Thoracic aorta (tissue), 2 donors: Measurements from ENCODE around the gene ARHGEF33. TPM values are rescaled to one million over a fixed set of nuclear protein-coding genes. Genes with fewer than 3 reads are reported as not detected.
A peak's percentile ranks its signal among the peaks of the same experiment; 100 is the strongest.

Experiments
- ATAC-seq: fragments of 150-250 bp; one replicate; pipeline ENCODE4 v1.8.0; 2017; ENCODE audit warnings: low read depth; ENCODE audit not compliant: insufficient number of reproducible peaks, low FRiP score
- DNase-seq: peaks from one replicate; pipeline ENCODE4 v3.0.0-alpha.2; 2020; ENCODE audit warnings: low spot score
- H3K27ac ChIP-seq, 2 donors: fragments of 200-600 bp; sonication (generic); 1 replicate in 1 of 2; 2 replicates in 1 of 2; pipeline ENCODE4 v1.5.1; 2016; ENCODE audit warnings: mild to moderate bottlenecking in 2 of 2, moderate library complexity in 2 of 2
- H3K27me3 ChIP-seq: fragments of 200-600 bp; sonication (generic); replicated peaks from 2 replicates; pipeline ENCODE4 v1.6.0; 2016; ENCODE audit warnings: mild to moderate bottlenecking; ENCODE audit not compliant: insufficient read depth
- H3K36me3 ChIP-seq: fragments of 200-600 bp; sonication (generic); one replicate; pipeline ENCODE4 v1.5.1; 2016
- H3K4me1 ChIP-seq, 2 donors: fragments of 200-600 bp; sonication (generic); 1 replicate in 1 of 2; 2 replicates in 1 of 2; pipeline versions ENCODE4 v1.5.1 to v1.6.0; 2016; ENCODE audit warnings: low read depth in 2 of 2, mild to moderate bottlenecking in 1 of 2; ENCODE audit not compliant: control insufficient read depth in 1 of 2
- H3K4me3 ChIP-seq: fragments of 200-600 bp; sonication (generic); 2 replicates; pipeline ENCODE4 v1.5.1; 2016; ENCODE audit warnings: mild to moderate bottlenecking
- H3K9me3 ChIP-seq: fragments of 200-600 bp; sonication (generic); 2 replicates; pipeline ENCODE4 v1.5.1; 2016
- total RNA-seq, 2 donors: library from RNA; depleted of rRNA; stranded (reverse); fragments of >200 nt; gene quantifications; one replicate each; pipeline versions ENCODE4 v1.1.0 to v1.2.3, GENCODE V29; 2016
- TF ChIP-seq, protein P1 (sequence below): fragments of 200-600 bp; sonication (generic); IDR thresholded peaks from one replicate; pipeline ENCODE4 v1.5.1; 2019; ENCODE audit warnings: antibody characterized with exemption

The ARHGEF33 gene
- total RNA-seq, 2 donors from 2014 or later, result 0.35 to 0.41 TPM

DNA sequence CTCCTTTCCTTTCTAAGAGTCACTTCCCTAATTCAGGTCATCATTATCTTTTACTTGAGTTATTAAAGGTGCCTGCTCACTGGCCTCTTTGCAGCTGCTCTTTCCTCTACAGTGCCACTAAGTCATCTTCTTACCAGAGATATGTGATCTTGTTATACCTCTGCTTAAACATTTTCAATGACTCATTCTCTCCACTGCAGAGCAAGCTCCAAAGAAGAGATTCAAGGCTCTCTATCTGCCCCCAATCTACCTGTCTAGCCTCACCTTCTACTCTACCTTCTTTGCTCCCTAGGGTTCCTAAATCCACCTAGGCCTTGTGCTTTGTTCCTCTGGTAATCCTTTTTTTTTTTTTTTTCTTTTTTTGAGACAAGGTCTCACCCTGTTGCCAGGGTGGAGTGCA is 3.1 kb downstream of the ARHGEF33 start:
- H3K4me1 ChIP-seq, result no peaks in the 10 kb centered on the region
- no peak for ATAC-seq
- DNase-seq, result no peak
- H3K9me3 ChIP-seq, result no peaks in the 10 kb centered on the region
- H3K36me3 ChIP-seq, result no peaks in the 10 kb centered on the region
- H3K27ac ChIP-seq, result no peak overlapping the region
- TF ChIP-seq, protein P1, sequence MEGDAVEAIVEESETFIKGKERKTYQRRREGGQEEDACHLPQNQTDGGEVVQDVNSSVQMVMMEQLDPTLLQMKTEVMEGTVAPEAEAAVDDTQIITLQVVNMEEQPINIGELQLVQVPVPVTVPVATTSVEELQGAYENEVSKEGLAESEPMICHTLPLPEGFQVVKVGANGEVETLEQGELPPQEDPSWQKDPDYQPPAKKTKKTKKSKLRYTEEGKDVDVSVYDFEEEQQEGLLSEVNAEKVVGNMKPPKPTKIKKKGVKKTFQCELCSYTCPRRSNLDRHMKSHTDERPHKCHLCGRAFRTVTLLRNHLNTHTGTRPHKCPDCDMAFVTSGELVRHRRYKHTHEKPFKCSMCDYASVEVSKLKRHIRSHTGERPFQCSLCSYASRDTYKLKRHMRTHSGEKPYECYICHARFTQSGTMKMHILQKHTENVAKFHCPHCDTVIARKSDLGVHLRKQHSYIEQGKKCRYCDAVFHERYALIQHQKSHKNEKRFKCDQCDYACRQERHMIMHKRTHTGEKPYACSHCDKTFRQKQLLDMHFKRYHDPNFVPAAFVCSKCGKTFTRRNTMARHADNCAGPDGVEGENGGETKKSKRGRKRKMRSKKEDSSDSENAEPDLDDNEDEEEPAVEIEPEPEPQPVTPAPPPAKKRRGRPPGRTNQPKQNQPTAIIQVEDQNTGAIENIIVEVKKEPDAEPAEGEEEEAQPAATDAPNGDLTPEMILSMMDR, result no peak
- H3K27me3 ChIP-seq, result no peaks in the 10 kb centered on the region
- H3K4me3 ChIP-seq, result no peak overlapping the region

- Histone ChIP-seq H3K4me3 (no peak overlapping the region), H3K4me1 (no peaks in the 10 kb centered on the region), H3K27ac (no peak overlapping the region), H3K27me3 (no peaks in the 10 kb centered on the region), H3K9me3 (no peaks in the 10 kb centered on the region), H3K36me3 (no peaks in the 10 kb centered on the region)
- TF ChIP-seq, protein P1, result no peak
- ATAC-seq (no peak), DNase-seq (no peak)
Observed at GRCh38 chr2:38898256-38898655, 8.6 kb downstream of the ARHGEF33 start.

DNA sequence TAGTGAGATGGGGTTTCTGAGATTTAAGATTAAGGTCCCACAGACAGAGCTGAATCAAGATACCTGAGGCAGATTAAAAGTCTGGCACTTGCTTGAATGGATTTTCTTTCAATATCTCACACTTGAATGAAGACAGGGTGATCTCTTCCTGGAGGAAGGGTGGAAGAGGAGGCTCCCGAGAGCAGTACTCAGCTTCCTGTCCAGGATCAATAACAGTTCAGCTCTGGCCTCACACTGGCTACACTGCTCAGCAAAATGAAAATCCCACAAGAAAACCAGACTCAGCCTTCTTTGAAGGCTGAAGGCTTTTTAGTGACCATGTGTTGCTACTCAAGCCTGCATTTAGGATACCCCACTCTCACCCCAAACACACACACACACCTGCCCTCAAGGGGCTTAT is 11.1 kb downstream of the ARHGEF33 start:
- TF ChIP-seq, protein P1, result no peak
- H3K27me3 ChIP-seq, result no peaks in the 10 kb centered on the region
- H3K9me3 ChIP-seq, result no peaks in the 10 kb centered on the region
- ATAC-seq (no peak), DNase-seq (no peak)
- H3K36me3 ChIP-seq, result no peaks in the 10 kb centered on the region
- H3K4me1 ChIP-seq, result no peaks in the 10 kb centered on the region
- H3K4me3 ChIP-seq, result no peak overlapping the region
- no peak overlapping the region for H3K27ac ChIP-seq

- ATAC-seq (no peak), DNase-seq (no peak)
- Histone ChIP-seq H3K27me3 (no peaks in the 10 kb centered on the region), H3K36me3 (no peaks in the 10 kb centered on the region), H3K27ac (no peak overlapping the region), H3K4me3 (no peak overlapping the region), H3K4me1 (peaks cover 0 to 9% of the 10 kb centered on the region in 2 donors), H3K9me3 (no peaks in the 10 kb centered on the region)
- TF ChIP-seq, protein P1, result no peak
Observed at GRCh38 chr2:38905251-38905650, 15.6 kb downstream of the ARHGEF33 start.

- Histone ChIP-seq H3K36me3 (no peaks in the 10 kb centered on the region), H3K4me3 (no peak overlapping the region), H3K9me3 (no peaks in the 10 kb centered on the region), H3K27me3 (no peaks in the 10 kb centered on the region), H3K27ac (no peak overlapping the region), H3K4me1 (peaks cover 0 to 9% of the 10 kb centered on the region in 2 donors)
- DNase-seq, result no peak
- peak; percentile 36 for ATAC-seq
- TF ChIP-seq, protein P1, result no peak
Observed at GRCh38 chr2:38907242-38907641, 17.6 kb downstream of the ARHGEF33 start.
